ENCODE measurements around the gene ACY1. TPM values are rescaled to one million over a fixed set of nuclear protein-coding genes. Genes with fewer than 3 reads are reported as not detected.

Gene ACY1
- total and polyA plus RNA-seq, 2 of the 13 experiments (the other 11 are each of a cell fraction or from before 2014, with no cell fraction given) = 113 to 162 TPM

DNA sequence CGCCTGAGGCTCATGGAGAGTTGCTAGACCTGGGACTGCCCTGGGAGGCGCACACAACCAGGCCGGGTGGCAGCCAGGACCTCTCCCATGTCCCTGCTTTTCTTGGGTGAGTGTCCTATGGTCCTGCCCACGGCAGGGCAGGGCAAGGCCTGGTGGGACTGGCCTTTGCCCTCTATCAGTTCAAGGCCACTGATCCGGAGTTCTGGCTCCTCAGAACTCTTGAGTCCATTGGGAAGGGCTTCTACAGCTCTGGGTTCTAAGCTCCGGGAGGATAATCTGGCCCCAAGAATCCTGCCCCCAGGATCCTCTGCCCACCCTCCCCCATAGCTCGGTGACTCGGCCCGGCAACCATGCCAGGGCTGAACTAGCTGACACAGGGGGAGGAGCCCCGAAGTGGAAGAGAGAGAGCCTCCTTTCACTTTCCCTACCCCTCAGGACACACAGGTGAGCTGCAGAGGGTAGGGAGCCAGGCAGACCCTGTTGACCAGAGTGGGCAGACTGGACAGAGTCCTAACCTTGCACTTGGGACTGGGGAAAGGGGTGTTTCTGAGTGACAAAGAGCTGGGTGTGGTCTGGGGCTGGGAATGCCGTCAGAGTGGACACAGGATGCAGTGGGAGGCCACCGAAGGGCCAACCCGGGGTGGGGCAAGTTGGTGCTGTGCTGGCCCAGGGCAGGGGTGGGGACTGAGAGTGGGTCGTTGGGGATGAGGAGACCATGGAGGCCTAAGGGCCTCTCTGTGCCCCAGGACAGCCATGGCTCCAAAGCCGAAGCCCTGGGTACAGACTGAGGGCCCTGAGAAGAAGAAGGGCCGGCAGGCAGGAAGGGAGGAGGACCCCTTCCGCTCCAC lies 40.5 kb upstream of the ACY1 start (continued):
- TF ChIP-seq TMF1 (CRISPR knock-in tag; IDR thresholded peaks at IDR 0.05; ENCODE audit: low read depth) (no peak), RBM22 (optimal IDR thresholded peaks at IDR 0.05; ENCODE audit: low read length) (no peak), PHF5A (CRISPR knock-in tag; IDR thresholded peaks at IDR 0.05; ENCODE audit: low read depth, unreplicated experiment) (no peak), ATF7 (IDR thresholded peaks at IDR 0.05) (no peak), ATF7 (CRISPR knock-in tag; IDR thresholded peaks at IDR 0.05) (no peak), KAT8 (CRISPR knock-in tag; IDR thresholded peaks at IDR 0.05) (no peak), SP4 (CRISPR knock-in tag; IDR thresholded peaks at IDR 0.05) (no peak), HNRNPH1 (optimal IDR thresholded peaks at IDR 0.05; ENCODE audit: low read depth, low read length) (no peak), GATAD1 (CRISPR knock-in tag; IDR thresholded peaks at IDR 0.05) (no peak), ZNF543 (CRISPR knock-in tag; IDR thresholded peaks at IDR 0.05) (peak; percentile 14; the same call in 1 of the 2 replicates), PHF8 (CRISPR knock-in tag; IDR thresholded peaks at IDR 0.05) (peak; percentile 75), MXD4 (CRISPR knock-in tag; IDR thresholded peaks at IDR 0.05) (no peak), DMAP1 (CRISPR knock-in tag; IDR thresholded peaks at IDR 0.05) (no peak; the same call in 1 of the 2 replicates), FOXO1 (CRISPR knock-in tag; IDR thresholded peaks at IDR 0.05) (0 out of 2 replicates have a peak, but pooled peaks have one; percentile 41), ZNF33A (CRISPR knock-in tag; IDR thresholded peaks at IDR 0.05; ENCODE audit: borderline replicate concordance) (no peak), ATAD3A (CRISPR knock-in tag; IDR thresholded peaks at IDR 0.05) (no peak), STAT5B (CRISPR knock-in tag; IDR thresholded peaks at IDR 0.05) (no peak), HIC2 (CRISPR knock-in tag; IDR thresholded peaks at IDR 0.05; ENCODE audit: low read depth) (0 out of 2 replicates have a peak, but pooled peaks have one; percentile 4), TARDBP (CRISPR knock-in tag; IDR thresholded peaks at IDR 0.05) (peak; percentile 39; the same call in 1 of the 2 replicates), NFKB2 (CRISPR knock-in tag; IDR thresholded peaks at IDR 0.05; ENCODE audit: borderline replicate concordance) (no peak), ZNF496 (CRISPR knock-in tag; IDR thresholded peaks at IDR 0.05; ENCODE audit: insufficient replicate concordance) (no peak), MLX (CRISPR knock-in tag; IDR thresholded peaks at IDR 0.05) (no peak; the same call in 1 of the 2 replicates), NCOA2 (CRISPR knock-in tag; IDR thresholded peaks at IDR 0.05) (no peak; the same call in 1 of the 2 replicates), NCOA1 (CRISPR knock-in tag; IDR thresholded peaks at IDR 0.05) (no peak), ZNF101 (CRISPR knock-in tag; IDR thresholded peaks at IDR 0.05; ENCODE audit: borderline replicate concordance, low read depth) (no peak), ZNF205 (CRISPR knock-in tag; IDR thresholded peaks at IDR 0.05) (no peak; the same call in 1 of the 2 replicates), ZNF317 (CRISPR knock-in tag; IDR thresholded peaks at IDR 0.05) (no peak), POLR2A (IDR thresholded peaks at IDR 0.05; ENCODE audit: insufficient read depth in 1 of 2, low read depth in 2 of 2, low read length in 2 of 2) (peak in 1 of 2 experiments; percentile 59; a peak in 2 of 4 replicates), MEIS2 (CRISPR knock-in tag; IDR thresholded peaks at IDR 0.05) (no peak), ZNF296 (CRISPR knock-in tag; conservative IDR thresholded peaks at IDR 0.05) (peak; percentile 68; the same call in 1 of the 2 replicates)
- TF ChIP-seq, protein P1, sequence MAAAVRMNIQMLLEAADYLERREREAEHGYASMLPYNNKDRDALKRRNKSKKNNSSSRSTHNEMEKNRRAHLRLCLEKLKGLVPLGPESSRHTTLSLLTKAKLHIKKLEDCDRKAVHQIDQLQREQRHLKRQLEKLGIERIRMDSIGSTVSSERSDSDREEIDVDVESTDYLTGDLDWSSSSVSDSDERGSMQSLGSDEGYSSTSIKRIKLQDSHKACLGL (CRISPR knock-in tag; IDR thresholded peaks at IDR 0.05) = no peak

Data from HepG2 (cell line).